NT2/D1 (cell line): ENCODE data around the gene CDKL5.

Experiments
- SUZ12 ChIP-seq: IDR thresholded peaks from 2 replicates; pipeline ENCODE4 v1.6.1; 2011; ENCODE audit not compliant: insufficient read length, insufficient read depth; ENCODE audit errors: extremely low read depth
- YY1 ChIP-seq: IDR thresholded peaks from 2 replicates; pipeline ENCODE4 v1.6.1; 2011; ENCODE audit not compliant: insufficient read length, insufficient read depth
- ZNF274 ChIP-seq: IDR thresholded peaks from 2 replicates; pipeline ENCODE4 v1.6.1; 2011; ENCODE audit warnings: mild to moderate bottlenecking, low read depth, low read length

DNA sequence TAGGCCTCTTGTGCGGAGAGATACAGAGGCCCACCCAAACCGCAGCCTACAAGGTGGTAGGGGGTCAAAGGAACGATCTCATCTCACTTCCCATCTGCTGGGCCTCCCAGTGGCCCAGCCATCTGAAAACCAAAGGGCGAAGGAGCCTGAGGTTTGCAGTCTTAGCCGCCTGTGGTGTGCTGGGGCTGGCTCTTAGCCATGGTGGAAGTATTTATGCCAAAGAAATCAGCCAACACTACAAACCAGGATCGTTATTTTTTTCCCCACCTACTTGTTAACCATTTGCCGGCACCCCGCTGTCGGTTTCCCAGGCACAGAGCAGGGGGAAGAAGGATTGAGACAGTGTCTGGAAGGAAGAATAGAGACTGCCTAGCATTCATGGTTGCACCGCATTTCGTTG, 30.9 kb upstream of the CDKL5 start:
- TF ChIP-seq SUZ12 (no peak), ZNF274 (no peak), YY1 (no peak)
